ENCODE results near the gene ARHGAP44.

Gene ARHGAP44

GRCh38 chr17:12994341-12995074, 205.2 kb downstream of the ARHGAP44 start:
- DNase-seq (ENCODE audit: low read depth in 2 of 2), result no peak

- DNase-seq (ENCODE audit: low read depth in 2 of 2), result no peak
These were observed 206.0 kb downstream of the ARHGAP44 start for GRCh38 chr17:12995106-12995895.

GRCh38 chr17:12995896-12996295, 206.6 kb downstream of the ARHGAP44 start:
- no peak for DNase-seq (ENCODE audit: low read depth in 2 of 2)

GRCh38 chr17:12996357-12996756, 207.1 kb downstream of the ARHGAP44 start:
- no peak for DNase-seq (ENCODE audit: low read depth in 2 of 2)

GRCh38 chr17:12996941-12997340, 207.6 kb downstream of the ARHGAP44 start:
- DNase-seq (ENCODE audit: low read depth in 2 of 2), result no peak

- DNase-seq (ENCODE audit: low read depth in 2 of 2), result no peak
These were observed 209.2 kb downstream of the ARHGAP44 start for GRCh38 chr17:12998461-12998860.

- DNase-seq (ENCODE audit: low read depth in 2 of 2), result no peak
These were observed 209.6 kb downstream of the ARHGAP44 start for GRCh38 chr17:12998874-12999273.

- DNase-seq (ENCODE audit: low read depth in 2 of 2), result no peak
These were observed 211.3 kb downstream of the ARHGAP44 start for GRCh38 chr17:13000561-13000960.

GRCh38 chr17:13001991-13002615, 212.8 kb downstream of the ARHGAP44 start:
- no peak for DNase-seq (ENCODE audit: low read depth in 2 of 2)

- peak; percentile 30 to 37 for DNase-seq (ENCODE audit: low read depth in 2 of 2)
These were observed 213.6 kb downstream of the ARHGAP44 start for GRCh38 chr17:13002761-13003453.

- DNase-seq (ENCODE audit: low read depth in 2 of 2), result no peak
These were observed 214.2 kb downstream of the ARHGAP44 start for GRCh38 chr17:13003454-13003851.

GRCh38 chr17:13003927-13004326, 214.6 kb downstream of the ARHGAP44 start:
- DNase-seq (ENCODE audit: low read depth in 2 of 2), result no peak

- DNase-seq (ENCODE audit: low read depth in 2 of 2), result no peak
These were observed 215.0 kb downstream of the ARHGAP44 start for GRCh38 chr17:13004336-13004735.

- DNase-seq (ENCODE audit: low read depth in 2 of 2), result no peak
These were observed 216.2 kb downstream of the ARHGAP44 start for GRCh38 chr17:13005530-13005929.

GRCh38 chr17:13008461-13008860, 219.2 kb downstream of the ARHGAP44 start:
- no peak for DNase-seq (ENCODE audit: low read depth in 2 of 2)

GRCh38 chr17:13010959-13011358, 221.7 kb downstream of the ARHGAP44 start:
- DNase-seq (ENCODE audit: low read depth in 2 of 2), result no peak

- no peak for DNase-seq (ENCODE audit: low read depth in 2 of 2)
These were observed 225.5 kb downstream of the ARHGAP44 start for GRCh38 chr17:13014801-13015200.

- DNase-seq (ENCODE audit: low read depth in 2 of 2), result peak in 1 of 2 donors; percentile 16
These were observed 227.8 kb downstream of the ARHGAP44 start for GRCh38 chr17:13016881-13017654.

- DNase-seq (ENCODE audit: low read depth in 2 of 2), result peak; percentile 93 to 97
These were observed 228.6 kb downstream of the ARHGAP44 start, which contains the start of gene ELAC2 for GRCh38 chr17:13017655-13018459. TSS of gene ELAC2 (minus strand) at chr17:13018027. CDS start at chr17:13017947, 80 bp downstream.

- no peak for DNase-seq (ENCODE audit: low read depth in 2 of 2)
These were observed 234.7 kb downstream of the ARHGAP44 start for GRCh38 chr17:13024016-13024415.

All from stimulated activated CD4-positive, alpha-beta T cell treated with anti-CD3 and anti-CD28 coated beads, Interleukin-4, amount 100 ng/mL, for 48 hours (primary cell).